ENCODE measurements around the gene DPYSL5.

Gene DPYSL5

GRCh38 chr2:26822877-26823276, 25.1 kb upstream of the DPYSL5 start:
- TF ChIP-seq SIN3A (IDR thresholded peaks at IDR 0.05; ENCODE audit: borderline replicate concordance, insufficient read depth, low read length) (no peak), POLR2AphosphoS5 (IDR thresholded peaks at IDR 0.05; ENCODE audit: low read depth, low read length) (no peak), REST (IDR thresholded peaks at IDR 0.05; ENCODE audit: insufficient read depth in 1 of 2, low read depth in 2 of 2, low read length in 2 of 2) (no peak), FOXP2 (optimal IDR thresholded peaks at IDR 0.05; ENCODE audit: borderline replicate concordance, extremely low read depth, extremely low read length, insufficient read depth) (no peak), TAF1 (IDR thresholded peaks at IDR 0.05; ENCODE audit: borderline replicate concordance, insufficient read depth, low read length) (no peak)

GRCh38 chr2:26838121-26838906, 9.6 kb upstream of the DPYSL5 start:
- TF ChIP-seq SIN3A (IDR thresholded peaks at IDR 0.05; ENCODE audit: borderline replicate concordance, insufficient read depth, low read length) (no peak), REST (IDR thresholded peaks at IDR 0.05; ENCODE audit: insufficient read depth in 1 of 2, low read depth in 2 of 2, low read length in 2 of 2) (peak; percentile 81 to 90)

- TF ChIP-seq POLR2AphosphoS5 (IDR thresholded peaks at IDR 0.05; ENCODE audit: low read depth, low read length) (no peak), SIN3A (IDR thresholded peaks at IDR 0.05; ENCODE audit: borderline replicate concordance, insufficient read depth, low read length) (no peak), FOXP2 (optimal IDR thresholded peaks at IDR 0.05; ENCODE audit: borderline replicate concordance, extremely low read depth, extremely low read length, insufficient read depth) (no peak), REST (IDR thresholded peaks at IDR 0.05; ENCODE audit: insufficient read depth in 1 of 2, low read depth in 2 of 2, low read length in 2 of 2) (no peak), TAF1 (IDR thresholded peaks at IDR 0.05; ENCODE audit: borderline replicate concordance, insufficient read depth, low read length) (no peak)
Measured at GRCh38 chr2:26840937-26841610, 6.9 kb upstream of the DPYSL5 start.

GRCh38 chr2:26843041-26843440, 4.9 kb upstream of the DPYSL5 start:
- no peak for TF ChIP-seq FOXP2 (optimal IDR thresholded peaks at IDR 0.05; ENCODE audit: borderline replicate concordance, extremely low read depth, extremely low read length, insufficient read depth)

- TF ChIP-seq POLR2AphosphoS5 (IDR thresholded peaks at IDR 0.05; ENCODE audit: low read depth, low read length) (no peak), SIN3A (IDR thresholded peaks at IDR 0.05; ENCODE audit: borderline replicate concordance, insufficient read depth, low read length) (no peak)
Measured at GRCh38 chr2:26845021-26845420, 2.9 kb upstream of the DPYSL5 start.

All from PFSK-1 (cell line).